GM21825 (cell line): Measurements from ENCODE around the gene SYT1.

Source experiments
- ATAC-seq: cut with Tn5 transposase; IDR thresholded peaks from one replicate; pipeline ENCODE4 v1.9.1; 2021; ENCODE audit warnings: mild to moderate bottlenecking, moderate library complexity; ENCODE audit not compliant: unreplicated experiment

SYT1 gene

DNA sequence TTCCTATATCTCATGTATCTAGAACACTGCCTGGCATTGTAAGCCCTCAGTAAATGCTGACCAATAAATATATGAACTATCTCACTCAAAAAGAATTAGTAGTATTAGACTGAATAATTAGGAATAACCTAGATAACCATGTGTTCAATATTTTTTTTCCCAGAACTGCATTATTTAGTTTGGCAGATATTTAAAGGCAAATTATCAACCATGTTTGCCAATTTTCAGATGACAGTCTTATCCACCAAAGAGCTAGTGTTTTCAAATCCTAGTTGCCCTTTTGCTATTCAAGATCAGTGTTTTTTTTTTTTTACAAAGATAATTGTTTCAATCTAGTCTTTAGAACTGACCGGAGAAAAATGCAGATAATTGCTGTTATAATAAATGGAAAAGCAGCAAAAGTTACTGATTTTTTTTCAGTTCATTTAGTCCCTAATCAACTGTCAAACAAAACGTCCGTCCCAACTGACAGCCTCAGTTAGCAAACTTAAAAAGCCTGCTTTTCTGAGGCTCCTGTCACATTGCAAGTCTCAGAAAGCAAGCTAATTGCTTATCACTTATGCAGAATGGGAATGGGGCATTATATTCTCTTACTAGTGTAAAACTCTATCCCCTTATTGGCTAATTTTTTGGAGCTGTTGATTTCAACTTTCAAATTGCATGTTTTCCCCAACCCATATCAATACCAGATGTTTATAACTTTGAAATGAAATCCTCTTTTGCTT is 623.0 kb downstream of the SYT1 start:
- ATAC-seq = no peak
